H1 (cell line): ENCODE measurements around the gene KSR2. TPM values are rescaled to one million over a fixed set of nuclear protein-coding genes. Genes with fewer than 3 reads are reported as not detected.

ENCODE experiments used
- CTCF ChIA-PET: fragments of 300-600 bp; sonication (Branson Sonifier 250); formaldehyde crosslinking; loops from one replicate; lab custom pipeline; 2021; ENCODE audit not compliant: partially characterized antibody; lab: Charles Lee
- POLR2A ChIA-PET: fragments of 300-600 bp; sonication (Branson Sonifier 250); formaldehyde crosslinking; loops from one replicate; lab custom pipeline; 2021; ENCODE audit warnings: inconsistent platforms; ENCODE audit not compliant: partially characterized antibody; lab: Charles Lee
- DNase-seq, 2 experiments: peaks; one replicate each; pipeline versions ENCODE4 v3.0.0 to v3.0.0-alpha.2; 2010 to 2022; ENCODE audit warnings: low spot score in 2 of 2, low read depth in 1 of 2, mixed read lengths in 1 of 2
- FAIRE-seq: peaks from 2 replicates; lab custom pipeline; 2011; peaks lifted over from hg19 to GRCh38; lab: Jason Lieb, UNC
- H2AFZ ChIP-seq: 2 replicates; pipeline ENCODE4 v1.8.1; 2012; ENCODE audit warnings: low read length, inconsistent platforms
- H2AK5ac ChIP-seq: 2 replicates; pipeline ENCODE4 v1.6.1; 2013; ENCODE audit warnings: low read depth, low read length
- H2BK120ac ChIP-seq: replicated peaks from 2 replicates; pipeline ENCODE3; 2013; ENCODE audit warnings: low read depth, low read length, inconsistent platforms
- H2BK12ac ChIP-seq: 2 replicates; pipeline ENCODE4 v1.6.1; 2013; ENCODE audit warnings: low read depth, low read length
- H2BK15ac ChIP-seq: 2 replicates; pipeline ENCODE4 v1.6.1; 2013; ENCODE audit warnings: low read length
- H2BK20ac ChIP-seq: 2 replicates; pipeline ENCODE4 v1.6.1; 2013; ENCODE audit warnings: low read length
- H2BK5ac ChIP-seq: 2 replicates; pipeline ENCODE4 v1.6.1; 2013; ENCODE audit warnings: low read depth, low read length
- H3K14ac ChIP-seq: 2 replicates; pipeline ENCODE4 v1.6.1; 2013; ENCODE audit warnings: inconsistent platforms; ENCODE audit not compliant: insufficient read length
- H3K18ac ChIP-seq: 2 replicates; pipeline ENCODE4 v1.6.1; 2013; ENCODE audit warnings: low read length; ENCODE audit errors: extremely low read depth
- H3K23ac ChIP-seq: 2 replicates; pipeline ENCODE4 v1.6.1; 2013; ENCODE audit warnings: inconsistent platforms; ENCODE audit not compliant: insufficient read length
- H3K23me2 ChIP-seq: 2 replicates; pipeline ENCODE4 v1.6.1; 2013; ENCODE audit warnings: low read depth, low read length
- H3K27ac ChIP-seq: 2 replicates; pipeline ENCODE4 v1.6.1; 2011; ENCODE audit warnings: low read depth, low read length, inconsistent platforms
- H3K27me3 ChIP-seq, 4 experiments: replicated peaks in 1 of 4; 1 replicate in 1 of 4; 2 replicates in 3 of 4; pipeline versions ENCODE4 v1.6.1 to v1.8.1; 2011 to 2013; ENCODE audit warnings: low read length in 3 of 4, mild to moderate bottlenecking in 3 of 4, inconsistent platforms in 2 of 4, mixed read lengths in 2 of 4, moderate library complexity in 1 of 4; ENCODE audit not compliant: control insufficient read depth in 3 of 4, insufficient read depth in 3 of 4; ENCODE audit errors: extremely low read depth in 1 of 4
- H3K36me3 ChIP-seq, 4 experiments: 2 replicates each; pipeline versions ENCODE4 v1.6.1 to v1.8.1; 2011 to 2013; ENCODE audit warnings: mild to moderate bottlenecking in 4 of 4, low read length in 3 of 4, moderate library complexity in 2 of 4, control low read depth in 1 of 4, inconsistent platforms in 1 of 4; ENCODE audit not compliant: insufficient read depth in 4 of 4, control insufficient read depth in 2 of 4
- H3K4ac ChIP-seq: replicated peaks from 2 replicates; pipeline ENCODE3; 2013; ENCODE audit warnings: low read length, low read depth, mixed read lengths, inconsistent platforms; ENCODE audit not compliant: insufficient read length
- H3K4me1 ChIP-seq, 4 experiments: replicated peaks in 1 of 4; 1 replicate in 1 of 4; 2 replicates in 3 of 4; pipeline versions ENCODE4 v1.6.1 to v1.8.1; 2011 to 2013; ENCODE audit warnings: low read length in 3 of 4, inconsistent platforms in 2 of 4, mixed read lengths in 1 of 4; ENCODE audit not compliant: insufficient read depth in 4 of 4, control insufficient read depth in 3 of 4
- H3K4me2 ChIP-seq, 2 experiments: 2 replicates each; pipeline versions ENCODE4 v1.6.1 to v1.8.1; 2011 to 2013; ENCODE audit warnings: low read depth in 2 of 2, low read length in 2 of 2, control low read depth in 1 of 2, inconsistent platforms in 1 of 2, mild to moderate bottlenecking in 1 of 2; ENCODE audit not compliant: insufficient read depth in 1 of 2
- H3K4me3 ChIP-seq, 4 experiments: fragments of 200-600, 300-600 bp in 1 of 4; sonication (generic), shearing (Covaris generic), sonication (Bioruptor Twin) in 1 of 4; 2 replicates each; pipeline versions ENCODE4 v1.5.1 to v1.8.1; 2011 to 2016; ENCODE audit warnings: low read length in 4 of 4, low read depth in 3 of 4, control low read depth in 2 of 4, inconsistent platforms in 2 of 4, mild to moderate bottlenecking in 2 of 4, mixed read lengths in 1 of 4, moderate library complexity in 1 of 4; ENCODE audit not compliant: insufficient read depth in 2 of 4; ENCODE audit errors: extremely low read depth in 1 of 4
- H3K56ac ChIP-seq: replicated peaks from 2 replicates; pipeline ENCODE3; 2013; ENCODE audit warnings: low read depth, mild to moderate bottlenecking, mixed read lengths, low read length, inconsistent platforms; ENCODE audit not compliant: insufficient read length
- H3K79me1 ChIP-seq: 2 replicates; pipeline ENCODE4 v1.6.1; 2013; ENCODE audit warnings: low read depth, low read length, control low read depth
- H3K79me2 ChIP-seq, 2 experiments: 2 replicates each; pipeline versions ENCODE4 v1.6.1 to v1.8.1; 2012 to 2013; ENCODE audit warnings: low read length in 2 of 2, mild to moderate bottlenecking in 2 of 2, inconsistent platforms in 1 of 2; ENCODE audit not compliant: insufficient read depth in 2 of 2, control insufficient read depth in 1 of 2
- H3K9ac ChIP-seq, 4 experiments: replicated peaks in 1 of 4; 1 replicate in 1 of 4; 2 replicates in 3 of 4; pipeline versions ENCODE4 v1.6.1 to v1.8.1; 2011 to 2013; ENCODE audit warnings: low read depth in 3 of 4, low read length in 3 of 4, control low read depth in 2 of 4, mild to moderate bottlenecking in 2 of 4, moderate library complexity in 2 of 4, inconsistent platforms in 1 of 4; ENCODE audit errors: extremely low read depth in 1 of 4
- H3K9me3 ChIP-seq, 2 experiments: 2 replicates each; pipeline versions ENCODE4 v1.6.1 to v1.8.1; 2012 to 2013; ENCODE audit warnings: mild to moderate bottlenecking in 2 of 2, moderate library complexity in 2 of 2, control low read depth in 1 of 2, inconsistent platforms in 1 of 2, low read depth in 1 of 2, low read length in 1 of 2, mixed read lengths in 1 of 2; ENCODE audit not compliant: insufficient read depth in 2 of 2
- H4K20me1 ChIP-seq, 2 experiments: replicated peaks in 1 of 2; 2 replicates each; pipeline versions ENCODE3 to v1.8.1; 2011 to 2013; ENCODE audit warnings: inconsistent platforms in 2 of 2, low read length in 2 of 2, mild to moderate bottlenecking in 1 of 2; ENCODE audit not compliant: insufficient read depth in 2 of 2, control insufficient read depth in 1 of 2
- H4K5ac ChIP-seq: 2 replicates; pipeline ENCODE4 v1.6.1; 2013; ENCODE audit warnings: low read length, low read depth, mixed read lengths, inconsistent platforms; ENCODE audit not compliant: insufficient read length
- H4K8ac ChIP-seq: 2 replicates; pipeline ENCODE4 v1.8.0; 2013; ENCODE audit warnings: mild to moderate bottlenecking, moderate library complexity, low read length, inconsistent platforms; ENCODE audit not compliant: insufficient read depth; ENCODE audit errors: extremely low read depth
- H4K91ac ChIP-seq: replicated peaks from 2 replicates; pipeline ENCODE3; 2013; ENCODE audit warnings: low read length, mixed read lengths, inconsistent platforms; ENCODE audit not compliant: insufficient read length
- ATF3 ChIP-seq: IDR thresholded peaks from 2 replicates; pipeline ENCODE4 v1.6.1; 2011; ENCODE audit warnings: low read depth, mild to moderate bottlenecking, low read length; ENCODE audit not compliant: insufficient read depth
- CTBP2 ChIP-seq: IDR thresholded peaks from 2 replicates; pipeline ENCODE4 v1.7.0; 2011; ENCODE audit warnings: borderline replicate concordance, mild to moderate bottlenecking, moderate library complexity, mixed read lengths, low read length; ENCODE audit not compliant: insufficient read depth, insufficient read length
- E2F6 ChIP-seq: IDR thresholded peaks from 2 replicates; pipeline ENCODE4 v1.6.1; 2012; ENCODE audit warnings: inconsistent platforms
- EGR1 ChIP-seq: IDR thresholded peaks from 2 replicates; pipeline ENCODE4 v1.6.1; 2011; ENCODE audit warnings: low read depth, low read length, borderline replicate concordance
- EP300 ChIP-seq, 2 experiments: IDR thresholded peaks; 1 replicate in 1 of 2; 2 replicates in 1 of 2; pipeline ENCODE4 v1.6.1; 2011 to 2012; ENCODE audit warnings: low read depth in 2 of 2, low read length in 2 of 2, mild to moderate bottlenecking in 2 of 2, borderline replicate concordance in 1 of 2, inconsistent platforms in 1 of 2, moderate library complexity in 1 of 2
- EZH2 ChIP-seq: fragments of 200-600 bp; sonication (generic); IDR thresholded peaks from 2 replicates; pipeline ENCODE4 v1.7.1; 2012; ENCODE audit warnings: low read depth, mild to moderate bottlenecking, moderate library complexity, low read length, inconsistent platforms; ENCODE audit not compliant: severe bottlenecking
- GABPA ChIP-seq: IDR thresholded peaks from 2 replicates; pipeline ENCODE4 v1.6.1; 2011; ENCODE audit warnings: mild to moderate bottlenecking, low read length, moderate library complexity, borderline replicate concordance; ENCODE audit not compliant: insufficient read depth
- POLR2A ChIP-seq, 2 experiments: IDR thresholded peaks; 1 replicate in 1 of 2; 2 replicates in 1 of 2; pipeline ENCODE4 v1.6.1; 2011; ENCODE audit warnings: low read depth in 2 of 2, low read length in 2 of 2, mild to moderate bottlenecking in 2 of 2; ENCODE audit errors: control extremely low read depth in 1 of 2
- RFX5 ChIP-seq: IDR thresholded peaks from 2 replicates; pipeline ENCODE4 v1.6.1; 2011; ENCODE audit warnings: low read depth, low read length, improper control_type of control experiment, borderline replicate concordance
- RXRA ChIP-seq: IDR thresholded peaks from 2 replicates; pipeline ENCODE4 v1.6.1; 2011; ENCODE audit warnings: low read depth, mild to moderate bottlenecking, low read length, moderate library complexity; ENCODE audit not compliant: insufficient read depth
- SP4 ChIP-seq: IDR thresholded peaks from 2 replicates; pipeline ENCODE4 v1.6.1; 2012; ENCODE audit warnings: low read length, inconsistent platforms
- SRF ChIP-seq: IDR thresholded peaks from 2 replicates; pipeline ENCODE4 v1.6.1; 2011; ENCODE audit warnings: mild to moderate bottlenecking, low read depth, low read length, moderate library complexity
- TEAD4 ChIP-seq: IDR thresholded peaks from 2 replicates; pipeline ENCODE4 v1.6.1; 2012; ENCODE audit warnings: low read depth, low read length, inconsistent platforms, mixed read lengths
- WGBS, 2 experiments: shearing (Covaris generic) in 1 of 2; methylation state at CpG; one replicate each; pipeline versions ENCODE4 v1.1.6 to v1.1.7; 2013 to 2015; ENCODE audit warnings: low lambda C conversion rate in 2 of 2, mixed read lengths in 2 of 2, inconsistent platforms in 1 of 2, low coverage in 1 of 2, missing lambda C conversion rate in 1 of 2; ENCODE audit not compliant: insufficient replicate concordance in 2 of 2, insufficient coverage in 1 of 2, insufficient read length in 1 of 2; ENCODE audit errors: extremely low coverage in 1 of 2, missing lambda C conversion rate in 1 of 2; 5-methylcytosine and 5-hydroxymethylcytosine counted together
- polyA plus RNA-seq, 7 experiments: library from polyadenylated mRNA; depleted of rRNA in 3 of 7; stranded (reverse) in 5 of 7; unstranded in 2 of 7; fragments of >200 nt in 5 of 7; fragments of 200-250 nt in 2 of 7; gene quantifications; 1 replicate in 5 of 7; 2 replicates in 1 of 7; 4 replicates in 1 of 7; pipeline versions ENCODE4 v1.2.1 to v1.2.3, GENCODE V29; 2011 to 2013; ENCODE audit warnings: missing spikeins in 2 of 7, mixed read lengths in 2 of 7
- total RNA-seq: library from RNA; stranded (reverse); fragmentation: NEBNext Ultra II Directional; extraction: Animal tissue kit (Norgen Biotek cat#: 25700); gene quantifications from 2 replicates; pipeline ENCODE4 v1.2.1, GENCODE V29; 2021

The KSR2 gene
- total and polyA plus RNA-seq, 2 of the 8 experiments (the other 6 are each of a cell fraction or from before 2014, with no cell fraction given), result 0.74 to 2.2 TPM

GRCh38 chr12:117749431-117749830, 219.4 kb downstream of the KSR2 start:
- FAIRE-seq (no peak), DNase-seq (no peak)
- Histone ChIP-seq H3K9ac (no peak overlapping the region), H2AFZ (no peak overlapping the region), H3K4me2 (no peak overlapping the region), H3K4ac (no peak overlapping the region), H3K14ac (no peak overlapping the region), H2BK5ac (no peak overlapping the region), H3K23me2 (no peaks in the 10 kb centered on the region), H4K8ac (no peak overlapping the region), H3K9me3 (no peaks in the 10 kb centered on the region), H2BK15ac (no peak overlapping the region), H3K79me2 (no peaks in the 10 kb centered on the region), H3K4me1 (no peaks in the 10 kb centered on the region), H3K4me3 (no peak overlapping the region), H2BK12ac (no peak overlapping the region), H3K18ac (no peak overlapping the region), H4K91ac (no peak overlapping the region), H2BK120ac (no peak overlapping the region), H2BK20ac (no peak overlapping the region), H3K27me3 (no peaks in the 10 kb centered on the region), H3K56ac (no peak overlapping the region), H4K20me1 (no peaks in the 10 kb centered on the region), H3K27ac (no peak overlapping the region), H3K79me1 (no peaks in the 10 kb centered on the region), H4K5ac (no peak overlapping the region), H2AK5ac (no peak overlapping the region), H3K23ac (no peak overlapping the region), H3K36me3 (no peaks in the 10 kb centered on the region)
- ChIA-PET CTCF (no interaction called here), POLR2A (interaction anchor here (0.6 kb wide), 1 partner anchor 105 kb away, joined by 3 read pairs; no protein-coding TSS in a partner anchor)
- no peak for TF ChIP-seq TEAD4
- TF ChIP-seq ATF3, result no peak
- TF ChIP-seq SRF, result no peak
- no peak for TF ChIP-seq RXRA
- TF ChIP-seq EP300 (IDR thresholded peaks at IDR 0.05; ENCODE audit: borderline replicate concordance in 1 of 2, low read depth in 2 of 2, low read length in 2 of 2), result no peak
- no peak for TF ChIP-seq GABPA
- TF ChIP-seq EZH2, result no peak
- TF ChIP-seq EGR1, result no peak
- TF ChIP-seq RFX5, result no peak
- TF ChIP-seq SP4, result no peak
- no peak for TF ChIP-seq CTBP2
- TF ChIP-seq E2F6, result no peak
- no peak for TF ChIP-seq POLR2A (IDR thresholded peaks at IDR 0.05; ENCODE audit: control extremely low read depth in 1 of 2, low read depth in 2 of 2, low read length in 2 of 2)
- 87% methylated on average over 3 of the region's 3 CpGs; no CpG with 5 or more reads in 1 of the 2 experiments for WGBS, 2 experiments
